HEK293 (cell line): ENCODE measurements around the gene P2RX6.
"Not testable (repeated sequence)": the region's sequence is repeated elsewhere in the genome, so short reads cannot be mapped to it uniquely, and the experiment has no call there.

Experiments
- GLI2 ChIP-seq: fragments of 450-650 bp; formaldehyde crosslinking; IDR thresholded peaks from 2 replicates; pipeline ENCODE4; 2017; ENCODE audit warnings: missing biosample characterization, missing genetic modification characterization, low read depth, borderline replicate concordance
- KLF1 ChIP-seq: fragments of 450-650 bp; formaldehyde crosslinking; IDR thresholded peaks from 2 replicates; pipeline ENCODE4 v1.5.1; 2016; ENCODE audit warnings: missing biosample characterization, missing genetic modification characterization
- ZFP41 ChIP-seq: fragments of 450-650 bp; formaldehyde crosslinking; IDR thresholded peaks from 2 replicates; pipeline ENCODE4 v1.5.1; 2016; ENCODE audit warnings: missing biosample characterization, missing genetic modification characterization, borderline replicate concordance
- ZNF121 ChIP-seq: fragments of 450-650 bp; formaldehyde crosslinking; IDR thresholded peaks from 2 replicates; pipeline ENCODE4 v1.5.1; 2016; ENCODE audit warnings: missing biosample characterization, missing genetic modification characterization
- ZNF133 ChIP-seq: fragments of 450-650 bp; formaldehyde crosslinking; IDR thresholded peaks from 2 replicates; pipeline ENCODE4 v1.5.1; 2016; ENCODE audit warnings: missing biosample characterization, missing genetic modification characterization
- ZNF184 ChIP-seq: fragments of 450-650 bp; IDR thresholded peaks from 2 replicates; pipeline ENCODE4 v1.5.1; 2018; ENCODE audit warnings: missing biosample characterization, mild to moderate bottlenecking, missing genetic modification characterization
- ZNF274 ChIP-seq, 2 experiments: fragments of 200-500 bp in 1 of 2; fragments of 450-650 bp in 1 of 2; sonication (Bioruptor generic) in 1 of 2; formaldehyde crosslinking in 1 of 2; IDR thresholded peaks; 2 replicates each; pipeline versions ENCODE4 v1.5.1 to v1.6.1; 2014 to 2016; ENCODE audit warnings: borderline replicate concordance in 1 of 2, inconsistent platforms in 1 of 2, low read length in 1 of 2, missing biosample characterization in 1 of 2, missing genetic modification characterization in 1 of 2
- ZNF423 ChIP-seq: fragments of 450-650 bp; formaldehyde crosslinking; IDR thresholded peaks from 2 replicates; pipeline ENCODE4 v1.5.1; 2016; ENCODE audit warnings: missing biosample characterization, missing genetic modification characterization
- TF ChIP-seq, protein P1 (sequence below): fragments of 450-650 bp; formaldehyde crosslinking; IDR thresholded peaks from 2 replicates; pipeline ENCODE4 v1.5.1; 2016; ENCODE audit warnings: missing biosample characterization, missing genetic modification characterization
- TF ChIP-seq, protein P2 (sequence below): fragments of 450-650 bp; formaldehyde crosslinking; IDR thresholded peaks from 2 replicates; pipeline ENCODE4 v1.5.1; 2016; ENCODE audit warnings: missing biosample characterization, missing genetic modification characterization

DNA sequence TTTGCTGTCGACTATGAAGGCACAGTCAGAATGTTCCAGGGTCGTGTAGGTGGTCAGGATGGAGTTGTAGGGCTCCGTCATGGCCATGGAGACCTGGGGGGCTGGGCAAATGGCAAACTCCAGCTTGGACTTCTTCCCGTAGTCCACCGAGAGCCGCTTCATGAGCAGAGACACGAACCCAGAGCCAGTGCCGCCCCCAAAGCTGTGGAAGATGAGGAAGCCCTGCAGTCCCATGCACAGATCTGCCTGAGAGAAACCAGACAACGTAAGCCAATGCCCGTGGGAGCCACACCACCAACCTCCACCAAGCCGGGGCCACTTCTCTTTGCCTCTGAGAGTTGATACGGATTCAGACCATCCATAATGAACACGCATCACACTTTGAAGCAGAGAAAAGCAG is 5.8 kb upstream of the P2RX6 start:
- not testable (repeated sequence) for TF ChIP-seq ZNF121 (tag by site-specific recombination); ZNF423; ZNF274 (IDR thresholded peaks at IDR 0.05; ENCODE audit: low read length); ZNF274 (tag by site-specific recombination; IDR thresholded peaks at IDR 0.05; ENCODE audit: borderline replicate concordance); KLF1 (tag by site-specific recombination); ZFP41; ZNF184 (tag by site-specific recombination); GLI2 (tag by site-specific recombination); ZNF133 (tag by site-specific recombination)
- TF ChIP-seq, protein P1, sequence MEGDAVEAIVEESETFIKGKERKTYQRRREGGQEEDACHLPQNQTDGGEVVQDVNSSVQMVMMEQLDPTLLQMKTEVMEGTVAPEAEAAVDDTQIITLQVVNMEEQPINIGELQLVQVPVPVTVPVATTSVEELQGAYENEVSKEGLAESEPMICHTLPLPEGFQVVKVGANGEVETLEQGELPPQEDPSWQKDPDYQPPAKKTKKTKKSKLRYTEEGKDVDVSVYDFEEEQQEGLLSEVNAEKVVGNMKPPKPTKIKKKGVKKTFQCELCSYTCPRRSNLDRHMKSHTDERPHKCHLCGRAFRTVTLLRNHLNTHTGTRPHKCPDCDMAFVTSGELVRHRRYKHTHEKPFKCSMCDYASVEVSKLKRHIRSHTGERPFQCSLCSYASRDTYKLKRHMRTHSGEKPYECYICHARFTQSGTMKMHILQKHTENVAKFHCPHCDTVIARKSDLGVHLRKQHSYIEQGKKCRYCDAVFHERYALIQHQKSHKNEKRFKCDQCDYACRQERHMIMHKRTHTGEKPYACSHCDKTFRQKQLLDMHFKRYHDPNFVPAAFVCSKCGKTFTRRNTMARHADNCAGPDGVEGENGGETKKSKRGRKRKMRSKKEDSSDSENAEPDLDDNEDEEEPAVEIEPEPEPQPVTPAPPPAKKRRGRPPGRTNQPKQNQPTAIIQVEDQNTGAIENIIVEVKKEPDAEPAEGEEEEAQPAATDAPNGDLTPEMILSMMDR, result not testable (repeated sequence)
- TF ChIP-seq, protein P2, sequence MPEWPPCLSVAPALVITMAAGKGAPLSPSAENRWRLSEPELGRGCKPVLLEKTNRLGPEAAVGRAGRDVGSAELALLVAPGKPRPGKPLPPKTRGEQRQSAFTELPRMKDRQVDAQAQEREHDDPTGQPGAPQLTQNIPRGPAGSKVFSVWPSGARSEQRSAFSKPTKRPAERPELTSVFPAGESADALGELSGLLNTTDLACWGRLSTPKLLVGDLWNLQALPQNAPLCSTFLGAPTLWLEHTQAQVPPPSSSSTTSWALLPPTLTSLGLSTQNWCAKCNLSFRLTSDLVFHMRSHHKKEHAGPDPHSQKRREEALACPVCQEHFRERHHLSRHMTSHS (tag by site-specific recombination), result not testable (repeated sequence)
